Endothelial cell of umbilical vein (primary cell): ENCODE measurements around the gene ABR. TPM values are rescaled to one million over a fixed set of nuclear protein-coding genes. Genes with fewer than 3 reads are reported as not detected.

ENCODE experiments used
- BruUV-seq: library from RNA; stranded (reverse); fragments of 400-500 nt; replicated peaks from 2 replicates; lab custom pipeline; 2021; lab: Mats Ljungman, UMichigan
- CTCF ChIA-PET: fragments of 300-600, 350-600 bp; sonication (Branson Sonifier 250); formaldehyde crosslinking; loops from one replicate; lab custom pipeline; 2021; ENCODE audit warnings: antibody characterized with exemption, inconsistent platforms; lab: Charles Lee
- POLR2A ChIA-PET: fragments of 300-600, 350-600 bp; sonication (Branson Sonifier 250); formaldehyde crosslinking; loops from one replicate; lab custom pipeline; 2021; ENCODE audit warnings: antibody characterized with exemption, inconsistent platforms; lab: Charles Lee
- DNase-seq: peaks from one replicate; pipeline ENCODE4 v3.0.0-alpha.2; 2011; ENCODE audit warnings: low read depth, low spot score
- FAIRE-seq: peaks from 2 replicates; lab custom pipeline; 2011; peaks lifted over from hg19 to GRCh38; lab: Jason Lieb, UNC
- H2AFZ ChIP-seq: 2 replicates; pipeline ENCODE4 v1.6.0; 2012; ENCODE audit warnings: low read depth, low read length, control low read depth, inconsistent platforms
- H3K27ac ChIP-seq: 2 replicates; pipeline ENCODE4 v1.5.1; 2011; ENCODE audit warnings: low read depth, mild to moderate bottlenecking, control low read depth, low read length, moderate library complexity; ENCODE audit not compliant: insufficient read depth
- H3K27me3 ChIP-seq, 2 experiments: 2 replicates each; pipeline versions ENCODE4 v1.6.0 to v1.6.1; 2011; ENCODE audit warnings: low read length in 2 of 2, mixed read lengths in 1 of 2; ENCODE audit not compliant: control insufficient read depth in 2 of 2, insufficient read depth in 2 of 2
- H3K36me3 ChIP-seq, 2 experiments: 2 replicates in 1 of 2; 3 replicates in 1 of 2; pipeline ENCODE4 v1.5.1; 2011; ENCODE audit warnings: low read length in 2 of 2, mild to moderate bottlenecking in 1 of 2, moderate library complexity in 1 of 2; ENCODE audit not compliant: control insufficient read depth in 2 of 2, insufficient read depth in 2 of 2; ENCODE audit errors: extremely low read depth in 1 of 2
- H3K4me1 ChIP-seq: 3 replicates; pipeline ENCODE4 v1.5.1; 2011; ENCODE audit warnings: mild to moderate bottlenecking, low read length; ENCODE audit not compliant: control insufficient read depth, insufficient read depth; ENCODE audit errors: extremely low read depth
- H3K4me2 ChIP-seq: 2 replicates; pipeline ENCODE4 v1.6.1; 2011; ENCODE audit warnings: low read length, control low read depth, mixed read lengths; ENCODE audit not compliant: insufficient read depth
- H3K4me3 ChIP-seq, 3 experiments: fragments of 200-600 bp in 1 of 3; sonication (generic), shearing (Covaris generic) in 1 of 3; replicated peaks in 1 of 3; 2 replicates each; pipeline ENCODE4 v1.5.1; 2011 to 2016; ENCODE audit warnings: control low read depth in 3 of 3, low read length in 3 of 3, mild to moderate bottlenecking in 2 of 3, inconsistent platforms in 1 of 3, low read depth in 1 of 3, moderate library complexity in 1 of 3; ENCODE audit not compliant: insufficient read depth in 1 of 3
- H3K79me2 ChIP-seq: 2 replicates; pipeline ENCODE4 v1.6.0; 2012; ENCODE audit warnings: low read length, inconsistent platforms; ENCODE audit not compliant: control insufficient read depth, insufficient read depth
- H3K9ac ChIP-seq: replicated peaks from 2 replicates; pipeline ENCODE3; 2011; ENCODE audit warnings: low read length, control low read depth; ENCODE audit not compliant: insufficient read depth; ENCODE audit errors: extremely low read depth
- H3K9me1 ChIP-seq: replicated peaks from 3 replicates; pipeline ENCODE4 v1.6.0; 2011; ENCODE audit warnings: mild to moderate bottlenecking, low read length; ENCODE audit not compliant: control insufficient read depth, insufficient read depth; ENCODE audit errors: extremely low read depth
- H3K9me3 ChIP-seq: replicated peaks from 2 replicates; pipeline ENCODE4 v1.5.1; 2012; ENCODE audit warnings: low read length, inconsistent platforms; ENCODE audit not compliant: control insufficient read depth, insufficient read depth
- H4K20me1 ChIP-seq: replicated peaks from 2 replicates; pipeline ENCODE3; 2011; ENCODE audit warnings: mild to moderate bottlenecking, low read length; ENCODE audit not compliant: control insufficient read depth, insufficient read depth; ENCODE audit errors: extremely low read depth
- CTCF ChIP-seq, 2 donors: IDR thresholded peaks; 1 replicate in 1 of 2; 2 replicates in 1 of 2; pipeline ENCODE4 v1.5.1; 2011; ENCODE audit warnings: low read length in 2 of 2, mild to moderate bottlenecking in 2 of 2, moderate library complexity in 2 of 2, control low read depth in 1 of 2, inconsistent platforms in 1 of 2, low read depth in 1 of 2; ENCODE audit not compliant: insufficient read depth in 1 of 2; ENCODE audit errors: extremely low read depth in 1 of 2
- EZH2 ChIP-seq: IDR thresholded peaks from 2 replicates; pipeline ENCODE4 v1.6.1; 2012; ENCODE audit warnings: borderline replicate concordance, low read depth, mild to moderate bottlenecking, moderate library complexity, low read length, inconsistent platforms; ENCODE audit not compliant: severe bottlenecking
- FOS ChIP-seq: IDR thresholded peaks from 2 replicates; pipeline ENCODE4 v1.6.1; 2011; ENCODE audit warnings: mild to moderate bottlenecking, low read length, moderate library complexity, borderline replicate concordance; ENCODE audit not compliant: insufficient read depth
- GATA2 ChIP-seq: IDR thresholded peaks from 2 replicates; pipeline ENCODE4 v1.7.0; 2011; ENCODE audit warnings: low read depth, mild to moderate bottlenecking, moderate library complexity, mixed read lengths, low read length; ENCODE audit not compliant: insufficient read length, insufficient read depth
- JUN ChIP-seq: IDR thresholded peaks from 2 replicates; pipeline ENCODE4 v1.6.1; 2011; ENCODE audit warnings: borderline replicate concordance, low read depth; ENCODE audit not compliant: insufficient read length, insufficient read depth
- MAX ChIP-seq: IDR thresholded peaks from 2 replicates; pipeline ENCODE4 v1.6.1; 2011; ENCODE audit not compliant: insufficient read depth, insufficient read length
- MYC ChIP-seq: IDR thresholded peaks from one replicate; pipeline ENCODE4 v1.6.1; 2011; ENCODE audit warnings: mild to moderate bottlenecking, low read depth, low read length
- POLR2A ChIP-seq: IDR thresholded peaks from 2 replicates; pipeline ENCODE4 v1.6.1; 2012; ENCODE audit warnings: low read depth, mild to moderate bottlenecking, control low read depth, low read length
- POLR2AphosphoS5 ChIP-seq: IDR thresholded peaks from 2 replicates; pipeline ENCODE4 v1.6.1; 2012; ENCODE audit warnings: low read depth, mild to moderate bottlenecking, control low read depth, low read length, moderate library complexity; ENCODE audit not compliant: insufficient read depth
- dilution Hi-C: fragments of 300-500 bp; cut with MboI; formaldehyde crosslinking; loops from one replicate; pipeline ENCODE4 v1.15.0; 2019; ENCODE audit warnings: low sequenced_read_pairs; ENCODE audit not compliant: extremely low pct_ligation_motif_present
- intact Hi-C: fragments of 100-400 bp; cut with micrococcal nuclease; formaldehyde crosslinking; loops from one replicate; pipeline ENCODE4 v1.10.0; 2022
- polyA plus RNA-seq, 4 experiments: library from polyadenylated mRNA; depleted of rRNA in 3 of 4; stranded (reverse) in 3 of 4; unstranded in 1 of 4; fragments of >200 nt; gene quantifications; 2 replicates each; pipeline versions ENCODE4 v1.2.1 to v1.2.3, GENCODE V29; 2011 to 2012; ENCODE audit warnings: missing spikeins in 1 of 4
- total RNA-seq: library from RNA; stranded (reverse); gene quantifications from 2 replicates; pipeline ENCODE4 v1.2.3, GENCODE V29; 2021

The ABR gene
- total and polyA plus RNA-seq, 2 donors (not counting 3 experiments of a cell fraction or from before 2014, with no cell fraction given), result 83.5 to 96.8 TPM

GRCh38 chr17:1170739-1171138 lies 9.0 kb downstream of the ABR start:
- Histone ChIP-seq H3K9me3 (no peaks in the 10 kb centered on the region), H3K4me1 (peaks cover 8% of the 10 kb centered on the region), H3K9me1 (no peaks in the 10 kb centered on the region), H3K9ac (no peak overlapping the region), H2AFZ (no peak overlapping the region), H3K4me3 (no peak overlapping the region), H3K27me3 (no peaks in the 10 kb centered on the region), H4K20me1 (no peaks in the 10 kb centered on the region), H3K4me2 (no peak overlapping the region), H3K36me3 (no peaks in the 10 kb centered on the region), H3K79me2 (no peaks in the 10 kb centered on the region), H3K27ac (no peak overlapping the region)
- DNase-seq (no peak), FAIRE-seq (no peak)
- ChIA-PET POLR2A (no interaction called here), CTCF (interaction anchor here (1.1 kb wide), 1 partner anchor 17 kb away, joined by 3 read pairs; no protein-coding TSS in a partner anchor)
- TF ChIP-seq EZH2 (no peak), FOS (no peak), POLR2AphosphoS5 (no peak), MYC (no peak), POLR2A (no peak)
- BruUV-seq, result no TSS peak
- dilution Hi-C loops, result no loop called here
- intact Hi-C loops, result no loop called here

- no peaks in the 10 kb centered on the region for H3K79me2 ChIP-seq
- peaks cover 13% of the 10 kb centered on the region for H3K4me1 ChIP-seq
- H3K27ac ChIP-seq, result no peak overlapping the region
- FAIRE-seq (no peak), DNase-seq (no peak)
- intact Hi-C loops (no loop called here), dilution Hi-C loops (no loop called here)
- POLR2A ChIA-PET, result no interaction called here
- no peak overlapping the region for H3K4me3 ChIP-seq
- H3K9me3 ChIP-seq, result no peaks in the 10 kb centered on the region
- H3K4me2 ChIP-seq, result no peak overlapping the region
- no peak overlapping the region for H3K9ac ChIP-seq
- CTCF ChIA-PET, result no interaction called here
- no peaks in the 10 kb centered on the region for H3K27me3 ChIP-seq
- no peaks in the 10 kb centered on the region for H3K9me1 ChIP-seq
- BruUV-seq, result no TSS peak
- no peaks in the 10 kb centered on the region for H3K36me3 ChIP-seq
- no peak overlapping the region for H2AFZ ChIP-seq
- TF ChIP-seq JUN, result no peak
- TF ChIP-seq GATA2, result no peak
- no peak for TF ChIP-seq MAX
- TF ChIP-seq MYC, result no peak
- TF ChIP-seq CTCF (IDR thresholded peaks at IDR 0.05; ENCODE audit: extremely low read depth in 1 of 2, insufficient read depth in 1 of 2, low read depth in 1 of 2, low read length in 2 of 2), result no peak
- no peak for TF ChIP-seq POLR2A
- no peak for TF ChIP-seq FOS
- TF ChIP-seq EZH2, result no peak
- no peak for TF ChIP-seq POLR2AphosphoS5
- no peaks in the 10 kb centered on the region for H4K20me1 ChIP-seq
These were observed 9.9 kb downstream of the ABR start for GRCh38 chr17:1169929-1170312.
